PC-3 (cell line): ENCODE data around the gene ZBTB11. TPM values are rescaled to one million over a fixed set of nuclear protein-coding genes. Genes with fewer than 3 reads are reported as not detected.

Experiments used
- ATAC-seq: fragments of 200-7000 bp; cut with Tn5 transposase; 2 replicates; pipeline ENCODE4 v1.9.1; 2020; ENCODE audit warnings: mild to moderate bottlenecking, moderate library complexity
- Bru-seq: library from RNA; stranded (reverse); fragments of 400-500 nt; gene quantifications from one replicate; lab custom pipeline; 2021; lab: Mats Ljungman, UMichigan
- BruChase-seq, 2 experiments: library from RNA; stranded (reverse); fragments of 400-500 nt; gene quantifications; one replicate each; lab custom pipeline; 2021; lab: Mats Ljungman, UMichigan
- BruUV-seq: library from RNA; stranded (reverse); fragments of 400-500 nt; replicated peaks from 2 replicates; lab custom pipeline; 2021; lab: Mats Ljungman, UMichigan
- CTCF ChIA-PET: fragments of 300-600 bp; sonication (Branson Sonifier 250); formaldehyde crosslinking; loops from one replicate; lab custom pipeline; 2022; ENCODE audit warnings: antibody characterized with exemption; lab: Charles Lee
- POLR2A ChIA-PET: fragments of 300-600 bp; sonication (Branson Sonifier 250); formaldehyde crosslinking; loops from one replicate; lab custom pipeline; 2022; ENCODE audit warnings: antibody characterized with exemption; ENCODE audit not compliant: unreplicated experiment; lab: Charles Lee
- DNase-seq: peaks from one replicate; pipeline ENCODE4 v3.0.0-alpha.2; 2015
- H2AFZ ChIP-seq: fragments of 300-600 bp; sonication (generic); 2 replicates; pipeline ENCODE4 v1.6.0; 2016; ENCODE audit warnings: antibody characterized with exemption, low read length
- H3F3A ChIP-seq: fragments of 300-600 bp; sonication (generic); one replicate; pipeline ENCODE4 v1.6.0; 2017; ENCODE audit warnings: antibody characterized with exemption, low read length, control low read depth, mild to moderate bottlenecking; ENCODE audit not compliant: unreplicated experiment
- H3K27ac ChIP-seq: fragments of 300-600 bp; sonication (generic); 2 replicates; pipeline ENCODE4 v1.5.1; 2016; ENCODE audit warnings: mild to moderate bottlenecking, low read length
- H3K27me3 ChIP-seq: fragments of 300-600 bp; sonication (generic); 2 replicates; pipeline ENCODE4 v1.6.1; 2016; ENCODE audit warnings: low read length, mixed read lengths
- H3K36me3 ChIP-seq: fragments of 300-600 bp; sonication (generic); 2 replicates; pipeline ENCODE4 v1.6.1; 2016; ENCODE audit warnings: low read depth, mixed run types, low read length, mixed read lengths
- H3K4me1 ChIP-seq: fragments of 300-600 bp; sonication (generic); 2 replicates; pipeline ENCODE4 v1.5.1; 2016; ENCODE audit warnings: low read length; ENCODE audit not compliant: insufficient read depth
- H3K4me2 ChIP-seq: fragments of 300-600 bp; sonication (generic); 2 replicates; pipeline ENCODE4 v1.6.0; 2016; ENCODE audit warnings: low read length
- H3K4me3 ChIP-seq: fragments of 300-600 bp; sonication (generic); 2 replicates; pipeline ENCODE4 v1.5.1; 2016; ENCODE audit warnings: mild to moderate bottlenecking, low read length, mixed read lengths
- H3K79me2 ChIP-seq: fragments of 300-600 bp; sonication (generic); 2 replicates; pipeline ENCODE4 v1.6.1; 2017; ENCODE audit warnings: low read length, mixed read lengths
- H3K9ac ChIP-seq: fragments of 300-600 bp; sonication (generic); 2 replicates; pipeline ENCODE4 v1.6.0; 2016; ENCODE audit warnings: mild to moderate bottlenecking, low read length
- H3K9me2 ChIP-seq: fragments of 300-600 bp; sonication (generic); replicated peaks from 2 replicates; pipeline ENCODE4 v1.6.1; 2016; ENCODE audit warnings: mixed run types, low read length, mixed read lengths
- H3K9me3 ChIP-seq: fragments of 300-600 bp; sonication (generic); 2 replicates; pipeline ENCODE4 v1.6.1; 2016; ENCODE audit warnings: low read length, mixed read lengths
- H4K20me1 ChIP-seq: fragments of 300-600 bp; sonication (generic); 2 replicates; pipeline ENCODE4 v1.6.1; 2016; ENCODE audit warnings: low read length, mixed read lengths
- EZH2 ChIP-seq: fragments of 300-600 bp; sonication (generic); IDR thresholded peaks from one replicate; pipeline ENCODE4 v1.6.1; 2017; ENCODE audit warnings: antibody characterized with exemption, mild to moderate bottlenecking, low read length; ENCODE audit not compliant: unreplicated experiment
- EZH2phosphoT487 ChIP-seq: fragments of 300-600 bp; sonication (generic); IDR thresholded peaks from 2 replicates; pipeline ENCODE4 v1.6.1; 2018; ENCODE audit warnings: mild to moderate bottlenecking, antibody characterized with exemption, low read length, borderline replicate concordance
- intact Hi-C: fragments of 100-400 bp; cut with micrococcal nuclease; formaldehyde crosslinking; loops from 2 replicates; pipeline ENCODE4 v1.9.0; 2023
- long read RNA-seq: library from polyadenylated mRNA; unstranded; transcript quantifications from one replicate; pipeline ENCODE4 v2.0.0, GENCODE V29; 2021; ENCODE audit not compliant: unreplicated experiment
- total RNA-seq: library from RNA; depleted of rRNA; stranded (reverse); fragments of >200 nt; gene quantifications from 2 replicates; pipeline ENCODE4 v1.2.3, GENCODE V29; 2014; rRNA removed
- TF ChIP-seq, protein P1 (sequence below): fragments of 300-600 bp; sonication (generic); conservative IDR thresholded peaks from 2 replicates; pipeline ENCODE4 v1.5.1; 2017; ENCODE audit warnings: antibody characterized with exemption, low read depth, mild to moderate bottlenecking, low read length

ZBTB11 gene
- total RNA-seq, result 22.8 and 27.6 TPM in 2 replicates
- percentile 89 among the genes with signal in this experiment for Bru-seq, nascent RNA
- percentile 94 among the genes with signal in this experiment for BruChase-seq, experiment 1, labeled RNA remaining after a 6-hour chase
- BruChase-seq, experiment 2, labeled RNA remaining after a 2-hour chase, result percentile 96 among the genes with signal in this experiment
- long read RNA-seq, full-length matches to known transcripts, result 49 of 71 reads
- long read RNA-seq, partial matches to known transcripts, result 12 of 71 reads
- long read RNA-seq, other reads (novel, unspliced or antisense), result 10 of 71 reads

DNA sequence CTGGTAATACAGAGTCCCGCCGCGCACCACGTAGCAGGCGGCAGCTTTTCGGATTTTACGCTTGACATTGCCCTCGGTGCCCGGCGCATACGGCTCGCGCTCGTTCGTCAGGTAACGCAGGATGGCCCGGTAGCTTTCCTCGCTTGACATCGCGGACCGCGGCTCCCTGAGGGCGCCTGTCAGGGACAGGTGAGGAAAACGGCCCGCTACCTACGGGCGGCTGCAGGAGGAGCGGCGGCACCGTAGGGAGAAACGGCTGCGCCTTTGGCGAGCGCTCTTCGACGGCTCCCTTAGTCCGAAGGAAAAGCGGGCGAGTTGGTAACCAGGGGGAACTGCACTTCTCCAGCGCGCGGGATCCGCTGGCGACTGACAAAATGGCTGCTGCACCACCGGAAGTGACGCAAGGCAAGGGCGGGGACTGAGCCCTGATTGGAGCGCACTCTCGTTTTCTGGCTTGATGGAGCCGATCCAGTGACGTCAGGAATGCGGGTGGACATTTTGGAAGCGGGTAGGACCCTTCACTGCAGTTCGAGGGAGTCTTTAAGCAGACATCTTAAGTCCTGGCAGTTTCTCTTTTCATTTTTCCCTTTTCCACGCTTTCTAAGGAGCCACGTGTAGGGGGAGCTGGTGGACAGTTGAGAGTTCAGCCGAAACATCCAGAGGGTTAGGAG, at the start of gene ZBTB11:
ZBTB11 (minus strand) TSS at position 368 of the 671 bp plus-strand sequence; CDS start at position 150, 218 bp downstream.
- peaks cover 8% of the 10 kb centered on the region for H3F3A ChIP-seq
- peak within 1 kb of the TSS; percentile 84 for H2AFZ ChIP-seq
- H3K36me3 ChIP-seq, result peaks cover 21% of the 10 kb centered on the region
- H3K4me2 ChIP-seq, result peak within 1 kb of the TSS; percentile 83
- ATAC-seq (peak; percentile 66), DNase-seq (peak; percentile 100)
- H3K4me1 ChIP-seq, result peaks cover 21% of the 10 kb centered on the region
- H3K79me2 ChIP-seq, result peaks cover 61% of the 10 kb centered on the region
- no peaks in the 10 kb centered on the region for H3K9me3 ChIP-seq
- H3K27me3 ChIP-seq, result no peaks in the 10 kb centered on the region
- POLR2A ChIA-PET, result interaction anchor here (0.5 to 1.3 kb wide), 6 partner anchors 10 to 1572 kb away, joined by 3 to 11 read pairs (median 4); partner anchors contain the start of genes PCNP and RPL24
- TF ChIP-seq, protein P1, sequence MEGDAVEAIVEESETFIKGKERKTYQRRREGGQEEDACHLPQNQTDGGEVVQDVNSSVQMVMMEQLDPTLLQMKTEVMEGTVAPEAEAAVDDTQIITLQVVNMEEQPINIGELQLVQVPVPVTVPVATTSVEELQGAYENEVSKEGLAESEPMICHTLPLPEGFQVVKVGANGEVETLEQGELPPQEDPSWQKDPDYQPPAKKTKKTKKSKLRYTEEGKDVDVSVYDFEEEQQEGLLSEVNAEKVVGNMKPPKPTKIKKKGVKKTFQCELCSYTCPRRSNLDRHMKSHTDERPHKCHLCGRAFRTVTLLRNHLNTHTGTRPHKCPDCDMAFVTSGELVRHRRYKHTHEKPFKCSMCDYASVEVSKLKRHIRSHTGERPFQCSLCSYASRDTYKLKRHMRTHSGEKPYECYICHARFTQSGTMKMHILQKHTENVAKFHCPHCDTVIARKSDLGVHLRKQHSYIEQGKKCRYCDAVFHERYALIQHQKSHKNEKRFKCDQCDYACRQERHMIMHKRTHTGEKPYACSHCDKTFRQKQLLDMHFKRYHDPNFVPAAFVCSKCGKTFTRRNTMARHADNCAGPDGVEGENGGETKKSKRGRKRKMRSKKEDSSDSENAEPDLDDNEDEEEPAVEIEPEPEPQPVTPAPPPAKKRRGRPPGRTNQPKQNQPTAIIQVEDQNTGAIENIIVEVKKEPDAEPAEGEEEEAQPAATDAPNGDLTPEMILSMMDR, result peak; percentile 71
- no peak for TF ChIP-seq EZH2phosphoT487
- CTCF ChIA-PET, result interaction anchor here (0.6 to 1.4 kb wide), 4 partner anchors 47 to 967 kb away, joined by 3 to 9 read pairs (median 4); partner anchors contain the start of genes CEP97 and PCNP
- TSS peak; percentile 26 for BruUV-seq
- H3K9ac ChIP-seq, result peak within 1 kb of the TSS; percentile 95
- peak within 1 kb of the TSS; percentile 74 for H3K27ac ChIP-seq
- peak within 1 kb of the TSS; percentile 98 for H3K4me3 ChIP-seq
- H3K9me2 ChIP-seq, result no peaks in the 10 kb centered on the region
- H4K20me1 ChIP-seq, result peaks cover 20% of the 10 kb centered on the region
- intact Hi-C loops, result loop anchor here (1.0 to 2.0 kb wide), 2 partner anchors 9 to 102 kb away; partner anchors contain the start of genes PCNP and RPL24

- H3K27me3 ChIP-seq, result no peaks in the 10 kb centered on the region
- H3K36me3 ChIP-seq, result peaks cover 11% of the 10 kb centered on the region; the same call in 1 of the 2 replicates
- no peaks in the 10 kb centered on the region for H3F3A ChIP-seq
- POLR2A ChIA-PET, result no interaction called here
- no TSS peak for BruUV-seq
- ATAC-seq, result no peak
- CTCF ChIA-PET, result no interaction called here
- peak overlapping the region; percentile 87 for H3K4me3 ChIP-seq
- H3K27ac ChIP-seq, result no peak overlapping the region
- peaks cover 19% of the 10 kb centered on the region for H3K4me1 ChIP-seq
- TF ChIP-seq EZH2 (no peak), EZH2phosphoT487 (no peak)
- TF ChIP-seq, protein P1, result no peak
- H3K9me3 ChIP-seq, result no peaks in the 10 kb centered on the region
- H3K4me2 ChIP-seq, result peak overlapping the region; percentile 95
- no peaks in the 10 kb centered on the region for H4K20me1 ChIP-seq
- H3K9me2 ChIP-seq, result no peaks in the 10 kb centered on the region
- H3K79me2 ChIP-seq, result peaks cover 22% of the 10 kb centered on the region
- DNase-seq, result no peak
- H3K9ac ChIP-seq, result peak overlapping the region; percentile 74
- intact Hi-C loops, result no loop called here
- peak overlapping the region; percentile 98 for H2AFZ ChIP-seq
Measured at GRCh38 chr3:101725890-101726275, 49.0 kb upstream of the ZBTB11 start.
